Brain microvascular endothelial cell (primary cell): ENCODE measurements around the gene CFAP298.

Experiments used
- DNase-seq: peaks from one replicate; pipeline ENCODE4 v3.0.0-alpha.2; 2020
- H3K27ac ChIP-seq: fragments of 250-450 bp; sonication (Bioruptor Pico); 2 replicates; pipeline ENCODE4 v1.5.1; 2020; ENCODE audit warnings: mild to moderate bottlenecking, moderate library complexity
- H3K27me3 ChIP-seq: fragments of 250-450 bp; sonication (Bioruptor Pico); replicated peaks from 2 replicates; pipeline ENCODE4 v1.5.1; 2020; ENCODE audit warnings: mild to moderate bottlenecking
- H3K36me3 ChIP-seq: fragments of 250-450 bp; sonication (Bioruptor Pico); replicated peaks from 2 replicates; pipeline ENCODE4 v1.5.1; 2020; ENCODE audit warnings: mild to moderate bottlenecking
- H3K4me3 ChIP-seq: 2 replicates; pipeline ENCODE4 v1.5.1; 2011; ENCODE audit warnings: low read depth, mild to moderate bottlenecking, control low read depth, low read length, moderate library complexity
- CTCF ChIP-seq: IDR thresholded peaks from 2 replicates; pipeline ENCODE4 v1.5.1; 2011; ENCODE audit warnings: low read depth, mild to moderate bottlenecking, moderate library complexity, low read length, control low read depth, inconsistent platforms; ENCODE audit errors: missing control alignments
- in situ Hi-C: cut with HindIII; loops from 2 replicates; pipeline ENCODE4 v1.10.0; 2017; ENCODE audit warnings: low sequenced_read_pairs, low pct_ligation_motif_present

Gene CFAP298

GRCh38 chr21:32560896-32561295, 51.3 kb downstream of the CFAP298 start:
- Histone ChIP-seq H3K4me3 (no peak overlapping the region), H3K27me3 (no peaks in the 10 kb centered on the region), H3K36me3 (no peaks in the 10 kb centered on the region), H3K27ac (no peak overlapping the region)
- in situ Hi-C loops = loop anchor here (25.0 kb wide), 1 partner anchor 149 kb away; the partner anchor contains the start of gene EVA1C
- no peak for DNase-seq
- TF ChIP-seq CTCF = no peak

GRCh38 chr21:32559006-32559610, 53.1 kb downstream of the CFAP298 start:
- in situ Hi-C loops = loop anchor here (25.0 kb wide), 1 partner anchor 147 kb away; the partner anchor contains the start of gene EVA1C
- no peak for DNase-seq
- no peak for TF ChIP-seq CTCF

GRCh38 chr21:32558106-32558505, 54.1 kb downstream of the CFAP298 start:
- DNase-seq = no peak
- no peak for TF ChIP-seq CTCF
- Histone ChIP-seq H3K36me3 (no peaks in the 10 kb centered on the region), H3K4me3 (no peak overlapping the region), H3K27me3 (no peaks in the 10 kb centered on the region), H3K27ac (no peak overlapping the region)
- in situ Hi-C loops = loop anchor here (25.0 kb wide), 1 partner anchor 146 kb away; the partner anchor contains the start of gene EVA1C

More at GRCh38 chr21:32559006-32559610, 53.1 kb downstream of the CFAP298 start:
- Histone ChIP-seq H3K36me3 (no peaks in the 10 kb centered on the region), H3K27me3 (no peaks in the 10 kb centered on the region), H3K27ac (no peak overlapping the region), H3K4me3 (no peak overlapping the region)

GRCh38 chr21:32554832-32555638, 57.1 kb downstream of the CFAP298 start:
- Histone ChIP-seq H3K36me3 (no peaks in the 10 kb centered on the region), H3K27ac (no peak overlapping the region), H3K4me3 (no peak overlapping the region), H3K27me3 (no peaks in the 10 kb centered on the region)
- TF ChIP-seq CTCF = no peak
- no peak for DNase-seq
- in situ Hi-C loops = loop anchor here (25.0 kb wide), 1 partner anchor 143 kb away; the partner anchor contains the start of gene EVA1C

GRCh38 chr21:32549886-32550285, 62.3 kb downstream of the CFAP298 start:
- in situ Hi-C loops = loop anchor here (25.0 kb wide), 1 partner anchor 138 kb away; the partner anchor contains the start of gene EVA1C
- H3K27me3 ChIP-seq = no peaks in the 10 kb centered on the region
- H3K36me3 ChIP-seq = no peaks in the 10 kb centered on the region
- no peak for TF ChIP-seq CTCF
- DNase-seq = no peak
- H3K27ac ChIP-seq = no peak overlapping the region
- no peak overlapping the region for H3K4me3 ChIP-seq
